Ovary (tissue), 9 donors: ENCODE results near the gene PDF. TPM values are rescaled to one million over a fixed set of nuclear protein-coding genes. Genes with fewer than 3 reads are reported as not detected.
A peak's percentile ranks its signal among the peaks of the same experiment; 100 is the strongest.

Experiments
- DNase-seq, 5 donors: peaks; one replicate each; pipeline ENCODE4 v3.0.0-alpha.2; 2019 to 2020
- H3K27ac ChIP-seq, 2 donors: fragments of 200-600 bp; one replicate each; pipeline versions ENCODE4 v1.5.1 to v1.8.0; 2019 to 2022
- H3K27me3 ChIP-seq: fragments of 200-600 bp; one replicate; pipeline ENCODE4 v1.8.0; 2022
- H3K36me3 ChIP-seq: fragments of 200-600 bp; sonication (generic); one replicate; pipeline ENCODE4 v1.5.1; 2019
- H3K4me1 ChIP-seq: one replicate; pipeline ENCODE4 v1.8.1; 2013; ENCODE audit warnings: mild to moderate bottlenecking, moderate library complexity; ENCODE audit not compliant: insufficient read depth
- H3K4me3 ChIP-seq: fragments of 200-600 bp; sonication (generic); one replicate; pipeline ENCODE4 v1.5.1; 2017
- H3K9me3 ChIP-seq, 2 donors: fragments of 200-600 bp in 1 of 2; sonication (generic) in 1 of 2; one replicate each; pipeline versions ENCODE4 v1.5.1 to v1.8.1; 2013 to 2019; ENCODE audit warnings: mild to moderate bottlenecking in 1 of 2, moderate library complexity in 1 of 2
- CTCF ChIP-seq, 3 donors: fragments of 450-650 bp in 2 of 3; fragments of 200-600 bp in 1 of 3; IDR thresholded peaks; one replicate each; pipeline versions ENCODE4 v1.5.1 to v1.8.0; 2016 to 2022; ENCODE audit warnings: antibody characterized with exemption in 3 of 3, mild to moderate bottlenecking in 1 of 3
- EP300 ChIP-seq: sonication (generic); formaldehyde crosslinking; IDR thresholded peaks from one replicate; pipeline ENCODE4 v1.6.1; 2017; ENCODE audit warnings: antibody characterized with exemption
- POLR2A ChIP-seq: fragments of 450-650 bp; IDR thresholded peaks from one replicate; pipeline ENCODE4 v1.6.1; 2017; ENCODE audit warnings: antibody characterized with exemption, mild to moderate bottlenecking, moderate library complexity
- WGBS, 3 donors: extraction: QIAGEN DNeasy Blood & Tissue Kit in 1 of 3; methylation state at CpG; one replicate each; pipeline versions ENCODE4 v1.1.5 to v1.1.7; 2013 to 2017; 5-methylcytosine and 5-hydroxymethylcytosine counted together
- intact Hi-C, 4 donors: fragments of 100-400 bp; cut with DNase I; formaldehyde crosslinking; loops; one replicate each; pipeline versions ENCODE4 v1.11.0 to v1.15.1; 2022 to 2023
- polyA plus RNA-seq, 2 donors: library from polyadenylated mRNA; stranded (reverse); fragments of 200-250 nt in 1 of 2; fragments of 350-450 nt in 1 of 2; fragmentation: Illumina TruSeq in 1 of 2; extraction: RNeasy Lipid Tissue Mini Kit (QIAGEN cat#74804) in 1 of 2; gene quantifications; one replicate each; pipeline ENCODE4 v1.2.3, GENCODE V29; 2013 to 2014
- total RNA-seq, 7 donors: library from RNA; depleted of rRNA in 2 of 7; stranded (reverse); fragments of >200 nt in 2 of 7; fragmentation: NEBNext Ultra II Directional in 3 of 7; extraction: Animal tissue kit (Norgen Biotek cat#: 25700) in 3 of 7; gene quantifications; one replicate each; pipeline versions ENCODE4 v1.1.0 to v1.2.4, GENCODE V29; 2016 to 2023
- donor health status: DM: no; HTN: no; CAD: no; lungs with moderate emphysema.
- donor health status: DM: no; HTN: no; CAD: no.
- donor health status: Bipolar disorder and iron deficiency.
- donor health status: DM: yes; HTN: yes; CAD: no.
- donor health status: DM: no; HTN: no; CAD: no.
- donor health status: DM: yes; HTN: yes; CAD: no.

The PDF gene
- total and polyA plus RNA-seq, 9 donors, result 2.4 to 14.3 (median 10.4) TPM; not detected in 1

GRCh38 chr16:69315486-69316311 is 14.7 kb downstream of the PDF start:
- Histone ChIP-seq H3K9me3 (no peaks in the 10 kb centered on the region), H3K4me1 (peaks cover 2% of the 10 kb centered on the region), H3K27me3 (no peaks in the 10 kb centered on the region), H3K36me3 (no peaks in the 10 kb centered on the region), H3K27ac (no peak overlapping the region), H3K4me3 (no peak overlapping the region)
- peak in 1 of 5 donors; percentile 12 for DNase-seq
- TF ChIP-seq EP300, result no peak
- no peak for TF ChIP-seq CTCF (IDR thresholded peaks at IDR 0.05)
- TF ChIP-seq POLR2A, result no peak
- intact Hi-C loops, result no loop called here
- 81 to 85% (median 82%) methylated on average over 30 of the region's 30 CpGs for WGBS, 3 donors

- 61 to 79% (median 74%) methylated on average over 11 of the region's 11 CpGs for WGBS, 3 donors
- peak in 1 of 5 donors; percentile 11 for DNase-seq
- no peak overlapping the region for H3K27ac ChIP-seq
Measured at GRCh38 chr16:69314534-69314933, 15.9 kb downstream of the PDF start.

GRCh38 chr16:69313469-69313868 is 16.9 kb downstream of the PDF start:
- no peak overlapping the region for H3K27ac ChIP-seq
- DNase-seq, result no peak
- intact Hi-C loops, result no loop called here
- H3K9me3 ChIP-seq, result no peaks in the 10 kb centered on the region
- H3K27me3 ChIP-seq, result no peaks in the 10 kb centered on the region
- H3K4me1 ChIP-seq, result peaks cover 2% of the 10 kb centered on the region
- TF ChIP-seq CTCF (IDR thresholded peaks at IDR 0.05) (no peak), EP300 (no peak), POLR2A (no peak)
- 93 to 96% (median 93%) methylated on average over 5 of the region's 5 CpGs for WGBS, 3 donors
- H3K36me3 ChIP-seq, result no peaks in the 10 kb centered on the region
- no peak overlapping the region for H3K4me3 ChIP-seq

More at GRCh38 chr16:69314534-69314933, 15.9 kb downstream of the PDF start:
- TF ChIP-seq POLR2A, result no peak
- no peak for TF ChIP-seq EP300
- TF ChIP-seq CTCF (IDR thresholded peaks at IDR 0.05), result no peak
- Histone ChIP-seq H3K9me3 (no peaks in the 10 kb centered on the region), H3K4me3 (no peak overlapping the region), H3K4me1 (peaks cover 2% of the 10 kb centered on the region), H3K36me3 (no peaks in the 10 kb centered on the region), H3K27me3 (no peaks in the 10 kb centered on the region)
- intact Hi-C loops, result no loop called here

- intact Hi-C loops, result no loop called here
- peak overlapping the region; percentile 92 for H3K4me3 ChIP-seq
- H3K27me3 ChIP-seq, result no peaks in the 10 kb centered on the region
- peak in 1 of 5 donors; percentile 49 for DNase-seq
- H3K27ac ChIP-seq, result peak overlapping the region; percentile 46 to 74
- no peaks in the 10 kb centered on the region for H3K9me3 ChIP-seq
- TF ChIP-seq POLR2A (no peak), EP300 (no peak), CTCF (IDR thresholded peaks at IDR 0.05) (no peak)
- no peaks in the 10 kb centered on the region for H3K36me3 ChIP-seq
- H3K4me1 ChIP-seq, result peaks cover 2% of the 10 kb centered on the region
- WGBS, 3 donors, result 1% methylated on average over 53 to 59 of the region's 59 CpGs
Measured at GRCh38 chr16:69311533-69312387, 18.6 kb downstream of the PDF start.
